Panc1 (cell line): ENCODE data around the gene ESRRB. TPM values are rescaled to one million over a fixed set of nuclear protein-coding genes. Genes with fewer than 3 reads are reported as not detected.

Experiments used
- ATAC-seq: fragments of 200-7000 bp; cut with Tn5 transposase; 2 replicates; pipeline ENCODE4 v1.9.1; 2020; ENCODE audit warnings: mild to moderate bottlenecking, moderate library complexity
- BruUV-seq: library from RNA; stranded (reverse); fragments of 400-500 nt; replicated peaks from 2 replicates; lab custom pipeline; 2021; lab: Mats Ljungman, UMichigan
- CTCF ChIA-PET: fragments of 300-600 bp; sonication (Branson Sonifier 250); formaldehyde crosslinking; loops from one replicate; lab custom pipeline; 2022; ENCODE audit warnings: antibody characterized with exemption; lab: Charles Lee
- POLR2A ChIA-PET: fragments of 300-600 bp; sonication (Branson Sonifier 250); formaldehyde crosslinking; loops from one replicate; lab custom pipeline; 2022; ENCODE audit warnings: antibody characterized with exemption; lab: Charles Lee
- DNase-seq: peaks from one replicate; pipeline ENCODE4 v3.0.0-alpha.2; 2010; ENCODE audit warnings: low read depth, low spot score
- H3K27ac ChIP-seq: 2 replicates; pipeline ENCODE4 v1.5.1; 2011; ENCODE audit warnings: mild to moderate bottlenecking, low read length, inconsistent platforms
- H3K27me3 ChIP-seq: fragments of 200-500 bp; sonication (Bioruptor generic); 2 replicates; pipeline ENCODE4 v1.6.0; 2014; ENCODE audit warnings: low read length, inconsistent platforms; ENCODE audit not compliant: control insufficient read depth, insufficient read depth
- H3K36me3 ChIP-seq: fragments of 200-500 bp; sonication (Bioruptor generic); 2 replicates; pipeline ENCODE4 v1.5.1; 2014; ENCODE audit warnings: inconsistent platforms, mild to moderate bottlenecking, low read length, moderate library complexity; ENCODE audit not compliant: control insufficient read depth, insufficient read depth
- H3K4me1 ChIP-seq: 2 replicates; pipeline ENCODE4 v1.5.1; 2011; ENCODE audit warnings: inconsistent platforms, mild to moderate bottlenecking, low read length, moderate library complexity; ENCODE audit not compliant: control insufficient read depth, insufficient read depth
- H3K4me3 ChIP-seq, 2 experiments: 2 replicates each; pipeline ENCODE4 v1.5.1; 2011 to 2012; ENCODE audit warnings: low read depth in 2 of 2, low read length in 2 of 2, mild to moderate bottlenecking in 2 of 2, inconsistent platforms in 1 of 2, moderate library complexity in 1 of 2
- H3K9me3 ChIP-seq: fragments of 200-500 bp; sonication (Bioruptor generic); 2 replicates; pipeline ENCODE4 v1.5.1; 2014; ENCODE audit warnings: low read depth, mild to moderate bottlenecking, inconsistent platforms, low read length, moderate library complexity; ENCODE audit not compliant: control insufficient read depth, insufficient read depth
- POLR2AphosphoS5 ChIP-seq: IDR thresholded peaks from 2 replicates; pipeline ENCODE4 v1.6.1; 2012; ENCODE audit warnings: mild to moderate bottlenecking, low read depth, low read length, moderate library complexity
- SIN3A ChIP-seq: IDR thresholded peaks from 2 replicates; pipeline ENCODE4 v1.6.1; 2012; ENCODE audit warnings: low read depth, mild to moderate bottlenecking, low read length, moderate library complexity, borderline replicate concordance; ENCODE audit not compliant: insufficient read depth
- TCF7L2 ChIP-seq: IDR thresholded peaks from 2 replicates; pipeline ENCODE4 v1.6.1; 2011; ENCODE audit warnings: mild to moderate bottlenecking, low read depth, low read length, inconsistent platforms
- in situ Hi-C: cut with HindIII; loops from 2 replicates; pipeline ENCODE4 v1.10.0; 2016; ENCODE audit warnings: low sequenced_read_pairs, low pct_unique_long_range_greater_than_20kb
- intact Hi-C: fragments of 100-400 bp; cut with micrococcal nuclease; formaldehyde crosslinking; loops from one replicate; pipeline ENCODE4 v1.10.0; 2022; ENCODE audit not compliant: unreplicated experiment
- total RNA-seq: library from RNA; stranded (reverse); gene quantifications from one replicate; pipeline ENCODE4 v1.2.1, GENCODE V29; 2021; ENCODE audit not compliant: unreplicated experiment
- TF ChIP-seq, protein P1 (sequence below), 2 experiments: IDR thresholded peaks; 2 replicates each; pipeline ENCODE4 v1.6.1; 2011 to 2012; ENCODE audit warnings: low read depth in 2 of 2, control low read depth in 1 of 2, low read length in 1 of 2, mild to moderate bottlenecking in 1 of 2, moderate library complexity in 1 of 2; ENCODE audit not compliant: insufficient read depth in 1 of 2
- TF ChIP-seq, protein P2 (sequence below): fragments of 450-650 bp; IDR thresholded peaks from 2 replicates; pipeline ENCODE4 v1.5.1; 2017; ENCODE audit warnings: mild to moderate bottlenecking

Gene ESRRB
- total RNA-seq, 1 experiment from 2014 or later = not detected

DNA sequence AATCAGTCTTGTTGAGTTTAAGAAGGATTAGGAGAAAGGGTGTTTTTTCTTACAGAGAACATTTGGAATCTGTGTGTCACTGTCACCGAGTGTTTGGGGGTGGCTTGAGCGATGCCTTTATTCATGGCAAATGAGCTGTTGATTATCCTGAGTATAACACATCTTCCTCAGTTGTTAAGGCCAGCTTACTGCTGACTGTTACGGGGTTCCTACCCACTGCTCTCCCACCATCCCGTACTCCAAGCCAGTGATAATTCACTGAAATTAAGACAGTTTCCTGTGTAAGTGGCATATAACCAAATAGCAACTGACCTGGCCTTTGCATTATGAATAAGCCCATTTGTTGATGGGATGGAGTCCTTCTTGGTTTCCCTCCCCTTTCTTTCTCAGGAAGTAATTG is 9.5 kb downstream of the ESRRB start:
- TF ChIP-seq, protein P1, sequence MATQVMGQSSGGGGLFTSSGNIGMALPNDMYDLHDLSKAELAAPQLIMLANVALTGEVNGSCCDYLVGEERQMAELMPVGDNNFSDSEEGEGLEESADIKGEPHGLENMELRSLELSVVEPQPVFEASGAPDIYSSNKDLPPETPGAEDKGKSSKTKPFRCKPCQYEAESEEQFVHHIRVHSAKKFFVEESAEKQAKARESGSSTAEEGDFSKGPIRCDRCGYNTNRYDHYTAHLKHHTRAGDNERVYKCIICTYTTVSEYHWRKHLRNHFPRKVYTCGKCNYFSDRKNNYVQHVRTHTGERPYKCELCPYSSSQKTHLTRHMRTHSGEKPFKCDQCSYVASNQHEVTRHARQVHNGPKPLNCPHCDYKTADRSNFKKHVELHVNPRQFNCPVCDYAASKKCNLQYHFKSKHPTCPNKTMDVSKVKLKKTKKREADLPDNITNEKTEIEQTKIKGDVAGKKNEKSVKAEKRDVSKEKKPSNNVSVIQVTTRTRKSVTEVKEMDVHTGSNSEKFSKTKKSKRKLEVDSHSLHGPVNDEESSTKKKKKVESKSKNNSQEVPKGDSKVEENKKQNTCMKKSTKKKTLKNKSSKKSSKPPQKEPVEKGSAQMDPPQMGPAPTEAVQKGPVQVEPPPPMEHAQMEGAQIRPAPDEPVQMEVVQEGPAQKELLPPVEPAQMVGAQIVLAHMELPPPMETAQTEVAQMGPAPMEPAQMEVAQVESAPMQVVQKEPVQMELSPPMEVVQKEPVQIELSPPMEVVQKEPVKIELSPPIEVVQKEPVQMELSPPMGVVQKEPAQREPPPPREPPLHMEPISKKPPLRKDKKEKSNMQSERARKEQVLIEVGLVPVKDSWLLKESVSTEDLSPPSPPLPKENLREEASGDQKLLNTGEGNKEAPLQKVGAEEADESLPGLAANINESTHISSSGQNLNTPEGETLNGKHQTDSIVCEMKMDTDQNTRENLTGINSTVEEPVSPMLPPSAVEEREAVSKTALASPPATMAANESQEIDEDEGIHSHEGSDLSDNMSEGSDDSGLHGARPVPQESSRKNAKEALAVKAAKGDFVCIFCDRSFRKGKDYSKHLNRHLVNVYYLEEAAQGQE (IDR thresholded peaks at IDR 0.05; ENCODE audit: insufficient read depth in 1 of 2, low read depth in 2 of 2, low read length in 1 of 2) = no peak
- TF ChIP-seq, protein P2, sequence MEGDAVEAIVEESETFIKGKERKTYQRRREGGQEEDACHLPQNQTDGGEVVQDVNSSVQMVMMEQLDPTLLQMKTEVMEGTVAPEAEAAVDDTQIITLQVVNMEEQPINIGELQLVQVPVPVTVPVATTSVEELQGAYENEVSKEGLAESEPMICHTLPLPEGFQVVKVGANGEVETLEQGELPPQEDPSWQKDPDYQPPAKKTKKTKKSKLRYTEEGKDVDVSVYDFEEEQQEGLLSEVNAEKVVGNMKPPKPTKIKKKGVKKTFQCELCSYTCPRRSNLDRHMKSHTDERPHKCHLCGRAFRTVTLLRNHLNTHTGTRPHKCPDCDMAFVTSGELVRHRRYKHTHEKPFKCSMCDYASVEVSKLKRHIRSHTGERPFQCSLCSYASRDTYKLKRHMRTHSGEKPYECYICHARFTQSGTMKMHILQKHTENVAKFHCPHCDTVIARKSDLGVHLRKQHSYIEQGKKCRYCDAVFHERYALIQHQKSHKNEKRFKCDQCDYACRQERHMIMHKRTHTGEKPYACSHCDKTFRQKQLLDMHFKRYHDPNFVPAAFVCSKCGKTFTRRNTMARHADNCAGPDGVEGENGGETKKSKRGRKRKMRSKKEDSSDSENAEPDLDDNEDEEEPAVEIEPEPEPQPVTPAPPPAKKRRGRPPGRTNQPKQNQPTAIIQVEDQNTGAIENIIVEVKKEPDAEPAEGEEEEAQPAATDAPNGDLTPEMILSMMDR = no peak
- TF ChIP-seq TCF7L2 (no peak), SIN3A (no peak), POLR2AphosphoS5 (no peak)
- Histone ChIP-seq H3K4me1 (no peaks in the 10 kb centered on the region), H3K27me3 (peaks cover 17% of the 10 kb centered on the region), H3K4me3 (no peak overlapping the region), H3K9me3 (no peaks in the 10 kb centered on the region), H3K27ac (no peak overlapping the region), H3K36me3 (no peaks in the 10 kb centered on the region)
- in situ Hi-C loops = no loop called here
- no TSS peak for BruUV-seq
- ChIA-PET CTCF (no interaction called here), POLR2A (no interaction called here)
- intact Hi-C loops = loop anchor here (5.0 kb wide), 1 partner anchor 333 kb away; no protein-coding TSS in a partner anchor
- DNase-seq (no peak), ATAC-seq (no peak)

DNA sequence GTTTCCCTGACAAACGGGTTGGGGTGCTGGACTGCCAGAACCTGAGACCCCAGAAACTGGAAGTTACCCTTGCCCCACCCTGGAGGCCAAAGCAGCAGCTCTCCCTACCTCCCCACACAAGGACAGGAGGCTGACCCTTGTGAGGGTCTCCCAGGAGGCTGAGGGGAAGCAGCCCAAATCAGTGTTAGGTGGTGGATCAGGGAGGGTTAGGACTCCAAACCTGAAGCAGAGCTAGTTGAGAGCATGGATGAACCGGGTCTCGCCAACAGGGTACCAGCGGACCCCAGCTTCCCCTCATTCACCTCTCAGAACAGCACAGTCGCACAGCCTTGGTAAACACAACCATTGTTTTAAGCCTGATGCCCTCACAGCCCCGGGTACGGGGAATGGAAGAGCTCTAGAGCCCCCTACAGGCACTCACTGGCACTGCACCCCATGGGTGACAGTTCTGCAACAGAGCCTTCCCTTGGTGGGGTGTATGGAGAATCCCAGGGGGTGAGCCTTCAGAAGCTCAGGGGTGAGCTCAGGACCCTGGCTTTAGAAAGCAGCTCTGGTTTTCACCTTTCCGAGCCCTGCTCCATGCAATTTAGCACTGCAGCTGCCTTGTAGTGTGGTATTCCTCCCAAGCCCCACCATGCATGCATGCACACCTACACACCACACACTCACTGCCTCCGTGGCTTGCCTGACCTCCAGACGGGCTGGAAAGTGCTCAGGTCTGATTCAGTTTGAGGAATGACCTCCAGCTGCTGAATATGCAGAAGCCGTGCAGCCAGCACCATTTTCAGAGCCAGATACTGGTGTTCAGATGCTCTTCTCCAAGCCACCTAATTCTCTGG is 11.2 kb downstream of the ESRRB start:
- in situ Hi-C loops = no loop called here

More for the DNA sequence above, 11.2 kb downstream of the ESRRB start:
- Histone ChIP-seq H3K4me3 (no peak overlapping the region), H3K9me3 (no peaks in the 10 kb centered on the region), H3K36me3 (no peaks in the 10 kb centered on the region), H3K4me1 (no peaks in the 10 kb centered on the region), H3K27ac (no peak overlapping the region), H3K27me3 (peaks cover 16% of the 10 kb centered on the region)
- ChIA-PET CTCF (interaction anchor here (0.8 kb wide), 1 partner anchor 208 kb away, joined by 4 read pairs; no protein-coding TSS in a partner anchor), POLR2A (no interaction called here)
- BruUV-seq = no TSS peak
- TF ChIP-seq, protein P2 = peak; percentile 92
- TF ChIP-seq TCF7L2 = no peak
- ATAC-seq = peak; percentile 98
- intact Hi-C loops = loop anchor here (5.0 kb wide), 1 partner anchor 335 kb away; no protein-coding TSS in a partner anchor
- DNase-seq = peak; percentile 52
